SH-SY5Y (cell line): ENCODE results near the gene ACBD6.

Source experiments
- GATA2 ChIP-seq: IDR thresholded peaks from 2 replicates; pipeline ENCODE4 v1.6.1; 2011; ENCODE audit warnings: mild to moderate bottlenecking, low read depth, low read length
- GATA3 ChIP-seq: IDR thresholded peaks from 2 replicates; pipeline ENCODE4 v1.6.1; 2011; ENCODE audit warnings: low read depth, mild to moderate bottlenecking, low read length, moderate library complexity

GRCh38 chr1:180353945-180354344, 148.4 kb downstream of the ACBD6 start:
- TF ChIP-seq GATA2 (0 out of 2 replicates have a peak, but pooled peaks have one; percentile 39), GATA3 (peak; percentile 39; the same call in 1 of the 2 replicates)
